Stimulated activated naive CD4-positive, alpha-beta T cell (primary cell): ENCODE measurements around the gene NIP7.
"Not testable (repeated sequence)": the region's sequence is repeated elsewhere in the genome, so short reads cannot be mapped to it uniquely, and the experiment has no call there.

Experiments
- DNase-seq, 6 experiments: peaks; one replicate each; lab custom pipeline; 2025; lab: John Stamatoyannopoulos, UW

NIP7 gene

GRCh38 chr16:69345923-69346322, 6.4 kb downstream of the NIP7 start:
- no peak for DNase-seq

- no peak for DNase-seq
These were observed 7.1 kb downstream of the NIP7 start for GRCh38 chr16:69346683-69347082.

GRCh38 chr16:69348222-69348621, 8.7 kb downstream of the NIP7 start:
- DNase-seq, result no peak

- DNase-seq, result no peak
These were observed 10.0 kb downstream of the NIP7 start for GRCh38 chr16:69349536-69349935.

- DNase-seq, result no peak
These were observed 11.1 kb downstream of the NIP7 start for GRCh38 chr16:69350536-69351133.

- no peak for DNase-seq
These were observed 11.9 kb downstream of the NIP7 start, which contains the start of gene TMED6 for GRCh38 chr16:69351309-69352027. TMED6 (minus strand) TSS chr16:69351786; CDS start chr16:69351753, 33 bp downstream.

- DNase-seq, result not testable (repeated sequence)
These were observed 20.5 kb downstream of the NIP7 start for GRCh38 chr16:69360070-69360469.

- no peak for DNase-seq
These were observed 23.7 kb downstream of the NIP7 start for GRCh38 chr16:69363281-69363717.

GRCh38 chr16:69364088-69364487, 24.5 kb downstream of the NIP7 start:
- no peak for DNase-seq

- no peak for DNase-seq
These were observed 26.3 kb downstream of the NIP7 start for GRCh38 chr16:69365901-69366300.

- no peak for DNase-seq
These were observed 26.9 kb downstream of the NIP7 start for GRCh38 chr16:69366431-69366830.

- no peak for DNase-seq
These were observed 28.4 kb downstream of the NIP7 start for GRCh38 chr16:69367980-69368379.

- DNase-seq, result no peak
These were observed 29.3 kb downstream of the NIP7 start for GRCh38 chr16:69368866-69369265.

GRCh38 chr16:69371564-69371963, 32.0 kb downstream of the NIP7 start:
- no peak for DNase-seq

GRCh38 chr16:69373019-69373418, 33.4 kb downstream of the NIP7 start:
- no peak for DNase-seq

- DNase-seq, result no peak
These were observed 37.0 kb downstream of the NIP7 start for GRCh38 chr16:69376393-69377059.

GRCh38 chr16:69378036-69378435, 38.5 kb downstream of the NIP7 start:
- no peak for DNase-seq

- no peak for DNase-seq
These were observed 39.2 kb downstream of the NIP7 start for GRCh38 chr16:69378760-69379159.

GRCh38 chr16:69381231-69381630, 41.7 kb downstream of the NIP7 start:
- DNase-seq, result no peak

- no peak for DNase-seq
These were observed 42.8 kb downstream of the NIP7 start for GRCh38 chr16:69382421-69382820.

GRCh38 chr16:69384974-69385373, 45.4 kb downstream of the NIP7 start:
- no peak for DNase-seq

GRCh38 chr16:69386596-69386995, 47.0 kb downstream of the NIP7 start:
- DNase-seq, result no peak
